Neutrophil (primary cell): ENCODE results near the gene DNAAF1.
"Not testable (repeated sequence)": the region's sequence is repeated elsewhere in the genome, so short reads cannot be mapped to it uniquely, and the experiment has no call there.

Source experiments
- H3K27ac ChIP-seq: fragments of 200-600 bp; sonication (generic); 2 replicates; pipeline ENCODE4 v1.5.1; 2016; ENCODE audit warnings: mild to moderate bottlenecking, moderate library complexity
- H3K27me3 ChIP-seq: fragments of 200-600 bp; sonication (generic); 2 replicates; pipeline ENCODE4 v1.6.0; 2016; ENCODE audit warnings: mild to moderate bottlenecking
- H3K36me3 ChIP-seq: fragments of 200-600 bp; sonication (generic); 2 replicates; pipeline ENCODE4 v1.5.1; 2017
- H3K4me1 ChIP-seq, 2 experiments: fragments of 200-600 bp in 1 of 2; sonication (generic) in 1 of 2; 1 replicate in 1 of 2; 2 replicates in 1 of 2; pipeline versions ENCODE4 v1.5.1 to v1.6.1; 2013 to 2016; ENCODE audit warnings: low read depth in 1 of 2, low read length in 1 of 2, mild to moderate bottlenecking in 1 of 2, moderate library complexity in 1 of 2; ENCODE audit not compliant: control insufficient read depth in 1 of 2, insufficient read depth in 1 of 2
- H3K4me3 ChIP-seq, 2 experiments: fragments of 200-600 bp in 1 of 2; sonication (generic) in 1 of 2; 1 replicate in 1 of 2; 2 replicates in 1 of 2; pipeline ENCODE4 v1.5.1; 2013 to 2016; ENCODE audit warnings: low read depth in 1 of 2, low read length in 1 of 2, mild to moderate bottlenecking in 1 of 2, moderate library complexity in 1 of 2
- H3K9me3 ChIP-seq: fragments of 200-600 bp; sonication (generic); 2 replicates; pipeline ENCODE4 v1.5.1; 2016
- TF ChIP-seq, protein P1 (sequence below): fragments of 200-600 bp; sonication (generic); IDR thresholded peaks from 2 replicates; pipeline ENCODE4 v1.5.1; 2016; ENCODE audit warnings: antibody characterized with exemption

The DNAAF1 gene

DNA sequence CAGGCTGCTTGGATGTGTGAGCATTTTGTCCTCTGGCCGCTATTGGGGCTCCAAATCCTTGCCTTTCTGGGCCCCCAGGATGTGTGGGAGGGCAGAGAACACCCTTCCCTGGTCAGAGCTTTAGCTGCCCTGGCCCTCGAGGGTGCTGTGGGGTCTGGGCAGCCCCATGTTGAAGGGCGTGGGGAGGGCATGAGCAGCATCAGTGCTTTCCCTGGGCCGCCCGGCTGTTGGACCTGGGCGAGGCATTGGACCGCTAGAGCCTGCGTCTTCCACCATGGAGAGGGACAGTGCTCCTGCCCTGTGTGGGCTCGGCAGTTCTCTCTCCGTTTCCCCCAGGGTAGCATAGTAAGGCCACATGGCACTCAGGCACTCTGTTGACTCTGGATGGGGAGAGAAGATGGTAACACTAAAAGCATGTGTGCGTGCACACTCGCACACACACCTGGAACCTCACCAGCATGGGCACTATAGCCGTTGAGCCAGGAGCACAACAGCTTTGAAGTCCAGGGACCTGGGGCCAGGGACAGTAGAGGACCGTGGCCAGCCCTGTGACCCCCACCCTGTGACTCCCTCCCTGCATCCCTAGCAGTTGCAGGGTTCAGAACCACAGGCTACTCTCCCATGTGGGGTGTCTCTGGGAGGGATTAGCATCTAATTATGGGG, 52.5 kb downstream of the DNAAF1 start:
- peaks cover 19% of the 10 kb centered on the region for H3K27me3 ChIP-seq
- no peaks in the 10 kb centered on the region for H3K9me3 ChIP-seq

DNA sequence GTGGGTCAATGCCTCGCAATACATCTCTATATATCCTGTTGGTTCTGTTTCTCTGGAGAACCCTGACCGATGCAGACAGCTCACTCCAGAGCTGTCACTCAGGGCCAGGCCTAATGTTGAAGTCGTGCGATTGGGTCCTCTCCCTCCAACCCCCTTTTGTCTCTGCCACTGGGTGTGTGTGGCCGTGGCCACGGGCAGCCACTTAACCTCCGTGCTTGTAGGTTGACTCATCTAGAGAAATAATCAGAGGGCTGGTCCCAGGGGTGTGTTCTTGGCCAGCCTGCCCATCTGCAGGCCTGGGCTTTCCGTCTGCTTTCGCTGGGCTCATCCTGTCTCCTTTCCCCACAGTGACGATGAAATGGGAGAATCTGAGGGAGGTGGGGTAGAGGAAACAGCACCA, 53.3 kb downstream of the DNAAF1 start:
- no peak overlapping the region for H3K4me3 ChIP-seq

More for the DNA sequence above, 52.5 kb downstream of the DNAAF1 start:
- H3K36me3 ChIP-seq, result no peaks in the 10 kb centered on the region
- H3K4me1 ChIP-seq, result peaks cover 6 to 11% of the 10 kb centered on the region in 2 experiments
- H3K4me3 ChIP-seq, result no peak overlapping the region
- H3K27ac ChIP-seq, result no peak overlapping the region
- TF ChIP-seq, protein P1, sequence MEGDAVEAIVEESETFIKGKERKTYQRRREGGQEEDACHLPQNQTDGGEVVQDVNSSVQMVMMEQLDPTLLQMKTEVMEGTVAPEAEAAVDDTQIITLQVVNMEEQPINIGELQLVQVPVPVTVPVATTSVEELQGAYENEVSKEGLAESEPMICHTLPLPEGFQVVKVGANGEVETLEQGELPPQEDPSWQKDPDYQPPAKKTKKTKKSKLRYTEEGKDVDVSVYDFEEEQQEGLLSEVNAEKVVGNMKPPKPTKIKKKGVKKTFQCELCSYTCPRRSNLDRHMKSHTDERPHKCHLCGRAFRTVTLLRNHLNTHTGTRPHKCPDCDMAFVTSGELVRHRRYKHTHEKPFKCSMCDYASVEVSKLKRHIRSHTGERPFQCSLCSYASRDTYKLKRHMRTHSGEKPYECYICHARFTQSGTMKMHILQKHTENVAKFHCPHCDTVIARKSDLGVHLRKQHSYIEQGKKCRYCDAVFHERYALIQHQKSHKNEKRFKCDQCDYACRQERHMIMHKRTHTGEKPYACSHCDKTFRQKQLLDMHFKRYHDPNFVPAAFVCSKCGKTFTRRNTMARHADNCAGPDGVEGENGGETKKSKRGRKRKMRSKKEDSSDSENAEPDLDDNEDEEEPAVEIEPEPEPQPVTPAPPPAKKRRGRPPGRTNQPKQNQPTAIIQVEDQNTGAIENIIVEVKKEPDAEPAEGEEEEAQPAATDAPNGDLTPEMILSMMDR, result no peak

DNA sequence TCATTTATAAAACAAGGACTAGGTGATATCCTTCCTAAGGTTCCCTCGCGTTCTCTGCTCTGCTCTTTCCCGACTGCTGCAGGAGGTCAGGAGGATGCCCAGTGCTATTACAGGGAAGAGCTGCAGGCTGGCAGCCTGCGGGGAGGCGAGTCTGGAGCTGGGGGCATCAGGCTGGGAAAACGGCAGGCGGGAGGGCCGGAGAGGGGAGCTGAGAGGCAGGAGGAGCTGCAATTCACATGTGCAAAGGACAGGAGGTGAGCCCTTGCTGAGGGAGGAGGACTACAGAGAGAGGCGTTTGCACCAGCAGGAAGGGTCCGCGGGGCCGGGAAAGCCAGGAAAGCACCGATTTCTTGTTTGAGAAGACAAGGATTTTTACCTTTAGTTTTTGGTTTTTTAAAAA, 54.0 kb downstream of the DNAAF1 start:
- TF ChIP-seq, protein P1, result no peak
- Histone ChIP-seq H3K9me3 (no peaks in the 10 kb centered on the region), H3K4me3 (no peak overlapping the region)

More for the DNA sequence above, 53.3 kb downstream of the DNAAF1 start:
- no peaks in the 10 kb centered on the region for H3K9me3 ChIP-seq
- H3K27ac ChIP-seq, result no peak overlapping the region
- TF ChIP-seq, protein P1, result no peak
- peaks cover 19% of the 10 kb centered on the region for H3K27me3 ChIP-seq
- peaks cover 6 to 11% of the 10 kb centered on the region in 2 experiments for H3K4me1 ChIP-seq
- H3K36me3 ChIP-seq, result no peaks in the 10 kb centered on the region

GRCh38 chr16:84199861-84200260, 54.8 kb downstream of the DNAAF1 start:
- TF ChIP-seq, protein P1, result no peak
- H3K4me1 ChIP-seq, result peaks cover 6 to 11% of the 10 kb centered on the region in 2 experiments
- H3K27ac ChIP-seq, result peak overlapping the region; percentile 63
- peaks cover 6% of the 10 kb centered on the region for H3K27me3 ChIP-seq
- H3K36me3 ChIP-seq, result no peaks in the 10 kb centered on the region
- H3K4me3 ChIP-seq, result no peak overlapping the region
- H3K9me3 ChIP-seq, result no peaks in the 10 kb centered on the region

More for the DNA sequence above, 54.0 kb downstream of the DNAAF1 start:
- H3K36me3 ChIP-seq, result no peaks in the 10 kb centered on the region
- H3K27me3 ChIP-seq, result peaks cover 13% of the 10 kb centered on the region
- H3K4me1 ChIP-seq, result peaks cover 6 to 11% of the 10 kb centered on the region in 2 experiments
- peak overlapping the region; percentile 63 for H3K27ac ChIP-seq

- not testable (repeated sequence) for H3K36me3 ChIP-seq
Measured at GRCh38 chr16:84204551-84204950, 59.4 kb downstream of the DNAAF1 start.

DNA sequence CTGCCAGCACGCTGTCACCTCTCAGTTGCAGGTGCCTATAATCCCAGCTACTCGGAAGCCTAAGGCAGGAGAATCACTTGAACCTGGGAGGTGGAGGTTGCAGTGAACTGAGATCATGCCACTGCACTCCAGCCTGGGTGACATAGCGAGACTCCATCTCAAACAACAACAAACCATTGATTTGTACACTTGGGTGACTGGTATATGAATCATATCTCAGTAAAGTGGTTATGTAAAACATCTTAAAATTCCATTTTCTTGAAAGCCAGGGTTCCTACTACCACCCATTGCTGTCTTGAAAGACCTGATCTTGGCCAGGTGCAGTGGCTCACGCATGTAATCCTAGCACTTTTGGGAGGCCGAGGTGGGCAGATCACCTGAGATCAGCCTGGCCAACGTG, 60.0 kb downstream of the DNAAF1 start:
- not testable (repeated sequence) for H3K27me3 ChIP-seq, H3K4me3 ChIP-seq, H3K27ac ChIP-seq, H3K36me3 ChIP-seq, H3K9me3 ChIP-seq, H3K4me1 ChIP-seq

More at GRCh38 chr16:84204551-84204950, 59.4 kb downstream of the DNAAF1 start:
- H3K27me3 ChIP-seq, H3K4me1 ChIP-seq, H3K27ac ChIP-seq, H3K9me3 ChIP-seq, H3K4me3 ChIP-seq: not testable (repeated sequence)
